H1 (cell line): ENCODE measurements around the gene BPI. TPM values are rescaled to one million over a fixed set of nuclear protein-coding genes. Genes with fewer than 3 reads are reported as not detected.
"Not testable (repeated sequence)": the region's sequence is repeated elsewhere in the genome, so short reads cannot be mapped to it uniquely, and the experiment has no call there.

ENCODE experiments used
- CTCF ChIA-PET: fragments of 300-600 bp; sonication (Branson Sonifier 250); formaldehyde crosslinking; loops from one replicate; lab custom pipeline; 2021; ENCODE audit not compliant: partially characterized antibody; lab: Charles Lee
- POLR2A ChIA-PET: fragments of 300-600 bp; sonication (Branson Sonifier 250); formaldehyde crosslinking; loops from one replicate; lab custom pipeline; 2021; ENCODE audit warnings: inconsistent platforms; ENCODE audit not compliant: partially characterized antibody; lab: Charles Lee
- DNase-seq, 2 experiments: peaks; one replicate each; pipeline versions ENCODE4 v3.0.0 to v3.0.0-alpha.2; 2010 to 2022; ENCODE audit warnings: low spot score in 2 of 2, low read depth in 1 of 2, mixed read lengths in 1 of 2
- FAIRE-seq: peaks from 2 replicates; lab custom pipeline; 2011; peaks lifted over from hg19 to GRCh38; lab: Jason Lieb, UNC
- H2AFZ ChIP-seq: 2 replicates; pipeline ENCODE4 v1.8.1; 2012; ENCODE audit warnings: low read length, inconsistent platforms
- H2AK5ac ChIP-seq: 2 replicates; pipeline ENCODE4 v1.6.1; 2013; ENCODE audit warnings: low read depth, low read length
- H2BK120ac ChIP-seq: replicated peaks from 2 replicates; pipeline ENCODE3; 2013; ENCODE audit warnings: low read depth, low read length, inconsistent platforms
- H2BK12ac ChIP-seq: 2 replicates; pipeline ENCODE4 v1.6.1; 2013; ENCODE audit warnings: low read depth, low read length
- H2BK15ac ChIP-seq: 2 replicates; pipeline ENCODE4 v1.6.1; 2013; ENCODE audit warnings: low read length
- H2BK20ac ChIP-seq: 2 replicates; pipeline ENCODE4 v1.6.1; 2013; ENCODE audit warnings: low read length
- H2BK5ac ChIP-seq: 2 replicates; pipeline ENCODE4 v1.6.1; 2013; ENCODE audit warnings: low read depth, low read length
- H3K14ac ChIP-seq: 2 replicates; pipeline ENCODE4 v1.6.1; 2013; ENCODE audit warnings: inconsistent platforms; ENCODE audit not compliant: insufficient read length
- H3K18ac ChIP-seq: 2 replicates; pipeline ENCODE4 v1.6.1; 2013; ENCODE audit warnings: low read length; ENCODE audit errors: extremely low read depth
- H3K23ac ChIP-seq: 2 replicates; pipeline ENCODE4 v1.6.1; 2013; ENCODE audit warnings: inconsistent platforms; ENCODE audit not compliant: insufficient read length
- H3K23me2 ChIP-seq: 2 replicates; pipeline ENCODE4 v1.6.1; 2013; ENCODE audit warnings: low read depth, low read length
- H3K27ac ChIP-seq: 2 replicates; pipeline ENCODE4 v1.6.1; 2011; ENCODE audit warnings: low read depth, low read length, inconsistent platforms
- H3K27me3 ChIP-seq, 4 experiments: replicated peaks in 1 of 4; 1 replicate in 1 of 4; 2 replicates in 3 of 4; pipeline versions ENCODE4 v1.6.1 to v1.8.1; 2011 to 2013; ENCODE audit warnings: low read length in 3 of 4, mild to moderate bottlenecking in 3 of 4, inconsistent platforms in 2 of 4, mixed read lengths in 2 of 4, moderate library complexity in 1 of 4; ENCODE audit not compliant: control insufficient read depth in 3 of 4, insufficient read depth in 3 of 4; ENCODE audit errors: extremely low read depth in 1 of 4
- H3K36me3 ChIP-seq, 4 experiments: 2 replicates each; pipeline versions ENCODE4 v1.6.1 to v1.8.1; 2011 to 2013; ENCODE audit warnings: mild to moderate bottlenecking in 4 of 4, low read length in 3 of 4, moderate library complexity in 2 of 4, control low read depth in 1 of 4, inconsistent platforms in 1 of 4; ENCODE audit not compliant: insufficient read depth in 4 of 4, control insufficient read depth in 2 of 4
- H3K4ac ChIP-seq: replicated peaks from 2 replicates; pipeline ENCODE3; 2013; ENCODE audit warnings: low read length, low read depth, mixed read lengths, inconsistent platforms; ENCODE audit not compliant: insufficient read length
- H3K4me1 ChIP-seq, 4 experiments: replicated peaks in 1 of 4; 1 replicate in 1 of 4; 2 replicates in 3 of 4; pipeline versions ENCODE4 v1.6.1 to v1.8.1; 2011 to 2013; ENCODE audit warnings: low read length in 3 of 4, inconsistent platforms in 2 of 4, mixed read lengths in 1 of 4; ENCODE audit not compliant: insufficient read depth in 4 of 4, control insufficient read depth in 3 of 4
- H3K4me2 ChIP-seq, 2 experiments: 2 replicates each; pipeline versions ENCODE4 v1.6.1 to v1.8.1; 2011 to 2013; ENCODE audit warnings: low read depth in 2 of 2, low read length in 2 of 2, control low read depth in 1 of 2, inconsistent platforms in 1 of 2, mild to moderate bottlenecking in 1 of 2; ENCODE audit not compliant: insufficient read depth in 1 of 2
- H3K4me3 ChIP-seq, 4 experiments: fragments of 200-600, 300-600 bp in 1 of 4; sonication (generic), shearing (Covaris generic), sonication (Bioruptor Twin) in 1 of 4; 2 replicates each; pipeline versions ENCODE4 v1.5.1 to v1.8.1; 2011 to 2016; ENCODE audit warnings: low read length in 4 of 4, low read depth in 3 of 4, control low read depth in 2 of 4, inconsistent platforms in 2 of 4, mild to moderate bottlenecking in 2 of 4, mixed read lengths in 1 of 4, moderate library complexity in 1 of 4; ENCODE audit not compliant: insufficient read depth in 2 of 4; ENCODE audit errors: extremely low read depth in 1 of 4
- H3K56ac ChIP-seq: replicated peaks from 2 replicates; pipeline ENCODE3; 2013; ENCODE audit warnings: low read depth, mild to moderate bottlenecking, mixed read lengths, low read length, inconsistent platforms; ENCODE audit not compliant: insufficient read length
- H3K79me1 ChIP-seq: 2 replicates; pipeline ENCODE4 v1.6.1; 2013; ENCODE audit warnings: low read depth, low read length, control low read depth
- H3K79me2 ChIP-seq, 2 experiments: 2 replicates each; pipeline versions ENCODE4 v1.6.1 to v1.8.1; 2012 to 2013; ENCODE audit warnings: low read length in 2 of 2, mild to moderate bottlenecking in 2 of 2, inconsistent platforms in 1 of 2; ENCODE audit not compliant: insufficient read depth in 2 of 2, control insufficient read depth in 1 of 2
- H3K9ac ChIP-seq, 4 experiments: replicated peaks in 1 of 4; 1 replicate in 1 of 4; 2 replicates in 3 of 4; pipeline versions ENCODE4 v1.6.1 to v1.8.1; 2011 to 2013; ENCODE audit warnings: low read depth in 3 of 4, low read length in 3 of 4, control low read depth in 2 of 4, mild to moderate bottlenecking in 2 of 4, moderate library complexity in 2 of 4, inconsistent platforms in 1 of 4; ENCODE audit errors: extremely low read depth in 1 of 4
- H3K9me3 ChIP-seq, 2 experiments: 2 replicates each; pipeline versions ENCODE4 v1.6.1 to v1.8.1; 2012 to 2013; ENCODE audit warnings: mild to moderate bottlenecking in 2 of 2, moderate library complexity in 2 of 2, control low read depth in 1 of 2, inconsistent platforms in 1 of 2, low read depth in 1 of 2, low read length in 1 of 2, mixed read lengths in 1 of 2; ENCODE audit not compliant: insufficient read depth in 2 of 2
- H4K20me1 ChIP-seq, 2 experiments: replicated peaks in 1 of 2; 2 replicates each; pipeline versions ENCODE3 to v1.8.1; 2011 to 2013; ENCODE audit warnings: inconsistent platforms in 2 of 2, low read length in 2 of 2, mild to moderate bottlenecking in 1 of 2; ENCODE audit not compliant: insufficient read depth in 2 of 2, control insufficient read depth in 1 of 2
- H4K5ac ChIP-seq: 2 replicates; pipeline ENCODE4 v1.6.1; 2013; ENCODE audit warnings: low read length, low read depth, mixed read lengths, inconsistent platforms; ENCODE audit not compliant: insufficient read length
- H4K8ac ChIP-seq: 2 replicates; pipeline ENCODE4 v1.8.0; 2013; ENCODE audit warnings: mild to moderate bottlenecking, moderate library complexity, low read length, inconsistent platforms; ENCODE audit not compliant: insufficient read depth; ENCODE audit errors: extremely low read depth
- H4K91ac ChIP-seq: replicated peaks from 2 replicates; pipeline ENCODE3; 2013; ENCODE audit warnings: low read length, mixed read lengths, inconsistent platforms; ENCODE audit not compliant: insufficient read length
- WGBS, 2 experiments: shearing (Covaris generic) in 1 of 2; methylation state at CpG; one replicate each; pipeline versions ENCODE4 v1.1.6 to v1.1.7; 2013 to 2015; ENCODE audit warnings: low lambda C conversion rate in 2 of 2, mixed read lengths in 2 of 2, inconsistent platforms in 1 of 2, low coverage in 1 of 2, missing lambda C conversion rate in 1 of 2; ENCODE audit not compliant: insufficient replicate concordance in 2 of 2, insufficient coverage in 1 of 2, insufficient read length in 1 of 2; ENCODE audit errors: extremely low coverage in 1 of 2, missing lambda C conversion rate in 1 of 2; 5-methylcytosine and 5-hydroxymethylcytosine counted together
- polyA plus RNA-seq, 7 experiments: library from polyadenylated mRNA; depleted of rRNA in 3 of 7; stranded (reverse) in 5 of 7; unstranded in 2 of 7; fragments of >200 nt in 5 of 7; fragments of 200-250 nt in 2 of 7; gene quantifications; 1 replicate in 5 of 7; 2 replicates in 1 of 7; 4 replicates in 1 of 7; pipeline versions ENCODE4 v1.2.1 to v1.2.3, GENCODE V29; 2011 to 2013; ENCODE audit warnings: missing spikeins in 2 of 7, mixed read lengths in 2 of 7
- total RNA-seq: library from RNA; stranded (reverse); fragmentation: NEBNext Ultra II Directional; extraction: Animal tissue kit (Norgen Biotek cat#: 25700); gene quantifications from 2 replicates; pipeline ENCODE4 v1.2.1, GENCODE V29; 2021

The BPI gene
- total and polyA plus RNA-seq, 2 of the 8 experiments (the other 6 are each of a cell fraction or from before 2014, with no cell fraction given) = not detected

GRCh38 chr20:38377838-38378237 is 73.9 kb downstream of the BPI start:
- H3K4ac ChIP-seq, DNase-seq, H3K27me3 ChIP-seq, H3K14ac ChIP-seq, H2BK20ac ChIP-seq, H3K23ac ChIP-seq, H3K9me3 ChIP-seq, H3K27ac ChIP-seq, H4K8ac ChIP-seq, H3K56ac ChIP-seq, H3K36me3 ChIP-seq, H3K79me1 ChIP-seq, H3K4me3 ChIP-seq, H4K91ac ChIP-seq, H2AK5ac ChIP-seq, H3K9ac ChIP-seq, H3K79me2 ChIP-seq, H3K23me2 ChIP-seq, H2BK5ac ChIP-seq, H2BK120ac ChIP-seq, H2AFZ ChIP-seq, H3K4me1 ChIP-seq, H2BK12ac ChIP-seq, FAIRE-seq, H4K20me1 ChIP-seq, H3K18ac ChIP-seq, H3K4me2 ChIP-seq, H4K5ac ChIP-seq, POLR2A ChIA-PET, H2BK15ac ChIP-seq: not testable (repeated sequence)
- CTCF ChIA-PET = interaction anchor here (0.9 to 9.9 kb wide), 3 partner anchors 11 to 40 kb away, joined by 3 to 90 read pairs (median 3); no protein-coding TSS in a partner anchor
- no CpG with 5 or more reads among the region's 5 CpGs for WGBS, 2 experiments
